Measurements from ENCODE around the gene HNRNPAB. TPM values are rescaled to one million over a fixed set of nuclear protein-coding genes. Genes with fewer than 3 reads are reported as not detected.
"Not testable (repeated sequence)": the region's sequence is repeated elsewhere in the genome, so short reads cannot be mapped to it uniquely, and the experiment has no call there.

Gene HNRNPAB
- total and polyA plus RNA-seq, 10 donors = 55.9 to 144 (median 115) TPM

- TF ChIP-seq POLR2AphosphoS5 (IDR thresholded peaks at IDR 0.05) (no peak), POLR2A (IDR thresholded peaks at IDR 0.05) (no peak), CTCF (IDR thresholded peaks at IDR 0.05 in 8 of 11, conservative IDR thresholded peaks at IDR 0.05 in 3 of 11) (no peak)
- intact Hi-C loops (cut with DNase I; ENCODE audit: low total_unique reads) = no loop called here
- Histone ChIP-seq H3K36me3 (peaks cover 0 to 78% (median 61%) of the 10 kb centered on the region in 6 donors), H3K4me1 (peaks cover 20 to 72% (median 40%) of the 10 kb centered on the region in 6 donors), H3K4me3 (no peak overlapping the region), H3K27ac (no peak overlapping the region), H3K27me3 (replicated peaks in 1 of 7) (no peaks in the 10 kb centered on the region), H3K9me3 (no peaks in the 10 kb centered on the region)
- WGBS, 5 donors = 84 to 95% (median 91%) methylated on average over 11 of the region's 11 CpGs
- peak; percentile 4 for DNase-seq
Observed at GRCh38 chr5:178228609-178229008, 24.3 kb downstream of the HNRNPAB start.

- peaks cover 0 to 73% (median 56%) of the 10 kb centered on the region in 6 donors for H3K36me3 ChIP-seq
- intact Hi-C loops (cut with DNase I; ENCODE audit: low total_unique reads) = not testable (repeated sequence)
- DNase-seq = peak; percentile 36
Observed at GRCh38 chr5:178229111-178229510, 24.8 kb downstream of the HNRNPAB start.

GRCh38 chr5:178229861-178230260 lies 25.5 kb downstream of the HNRNPAB start:
- Histone ChIP-seq H3K4me1 (peaks cover 23 to 76% (median 47%) of the 10 kb centered on the region in 6 donors), H3K4me3 (peak overlapping the region in 1 of 8 donors; percentile 89), H3K27me3 (replicated peaks in 1 of 7) (no peaks in the 10 kb centered on the region), H3K36me3 (peaks cover 0 to 66% (median 50%) of the 10 kb centered on the region in 6 donors), H3K9me3 (no peaks in the 10 kb centered on the region), H3K27ac (no peak overlapping the region)
- TF ChIP-seq POLR2A (IDR thresholded peaks at IDR 0.05) (no peak), POLR2AphosphoS5 (IDR thresholded peaks at IDR 0.05) (peak in 1 of 3 donors; percentile 24)
- intact Hi-C loops (cut with DNase I; ENCODE audit: low total_unique reads) = no loop called here
- WGBS, 5 donors = 92 to 98% (median 93%) methylated on average over 8 to 10 of the region's 10 CpGs
- peak; percentile 67 for DNase-seq

More at GRCh38 chr5:178229111-178229510, 24.8 kb downstream of the HNRNPAB start:
- H3K4me3 ChIP-seq; H3K27ac ChIP-seq; H3K9me3 ChIP-seq; H3K27me3 ChIP-seq (replicated peaks in 1 of 7): not testable (repeated sequence)
- WGBS, 5 donors = 91 to 95% (median 95%) methylated on average over 13 of the region's 13 CpGs
- H3K4me1 ChIP-seq = peaks cover 20 to 69% (median 40%) of the 10 kb centered on the region in 6 donors

- Histone ChIP-seq H3K36me3 (peaks cover 0 to 54% (median 43%) of the 10 kb centered on the region in 6 donors), H3K4me1 (peaks cover 24 to 88% (median 57%) of the 10 kb centered on the region in 6 donors), H3K27me3 (replicated peaks in 1 of 7) (no peaks in the 10 kb centered on the region), H3K4me3 (peak overlapping the region in 7 of 8 donors; percentile 79 to 89 (median 85)), H3K27ac (peak overlapping the region in 6 of 8 donors; percentile 97 to 99 (median 99)), H3K9me3 (no peaks in the 10 kb centered on the region)
- TF ChIP-seq POLR2AphosphoS5 (IDR thresholded peaks at IDR 0.05) (no peak), CTCF (IDR thresholded peaks at IDR 0.05 in 8 of 11, conservative IDR thresholded peaks at IDR 0.05 in 3 of 11) (no peak), POLR2A (IDR thresholded peaks at IDR 0.05) (no peak)
- WGBS, 5 donors = 65 to 77% (median 75%) methylated on average over 9 of the region's 9 CpGs
- peak; percentile 69 for DNase-seq
- intact Hi-C loops (cut with DNase I; ENCODE audit: low total_unique reads) = no loop called here
Observed at GRCh38 chr5:178230879-178231538, 26.7 kb downstream of the HNRNPAB start.

- DNase-seq = no peak
- WGBS, 5 donors = 21 to 41% (median 27%) methylated on average over 6 to 21 of the region's 21 CpGs
- H3K4me1 ChIP-seq = peaks cover 24 to 92% (median 63%) of the 10 kb centered on the region in 6 donors
- no peaks in the 10 kb centered on the region for H3K27me3 ChIP-seq (replicated peaks in 1 of 7)
- H3K9me3 ChIP-seq = no peaks in the 10 kb centered on the region
- TF ChIP-seq CTCF (IDR thresholded peaks at IDR 0.05 in 8 of 11, conservative IDR thresholded peaks at IDR 0.05 in 3 of 11) (no peak), POLR2A (IDR thresholded peaks at IDR 0.05) (no peak), POLR2AphosphoS5 (IDR thresholded peaks at IDR 0.05) (no peak)
- intact Hi-C loops (cut with DNase I; ENCODE audit: low total_unique reads) = no loop called here
- peak overlapping the region; percentile 97 to 99 (median 99) for H3K27ac ChIP-seq
- peaks cover 0 to 48% (median 37%) of the 10 kb centered on the region in 6 donors for H3K36me3 ChIP-seq
- peak overlapping the region; percentile 79 to 89 (median 86) for H3K4me3 ChIP-seq
Observed at GRCh38 chr5:178231539-178232123, 27.3 kb downstream of the HNRNPAB start.
